Mammary epithelial cell (primary cell): Measurements from ENCODE around the gene LRRC74A.

Experiments used
- CTCF ChIP-seq, 2 donors: IDR thresholded peaks in 1 of 2; conservative IDR thresholded peaks in 1 of 2; 2 replicates each; pipeline ENCODE4 v1.5.1; 2011 to 2012; ENCODE audit warnings: inconsistent platforms in 2 of 2, low read length in 2 of 2, mild to moderate bottlenecking in 2 of 2, control low read depth in 1 of 2, low read depth in 1 of 2; ENCODE audit not compliant: insufficient read depth in 1 of 2; ENCODE audit errors: extremely low read depth in 1 of 2
- EZH2 ChIP-seq: IDR thresholded peaks from 2 replicates; pipeline ENCODE4 v1.6.1; 2012; ENCODE audit warnings: low read length, inconsistent platforms, borderline replicate concordance

DNA sequence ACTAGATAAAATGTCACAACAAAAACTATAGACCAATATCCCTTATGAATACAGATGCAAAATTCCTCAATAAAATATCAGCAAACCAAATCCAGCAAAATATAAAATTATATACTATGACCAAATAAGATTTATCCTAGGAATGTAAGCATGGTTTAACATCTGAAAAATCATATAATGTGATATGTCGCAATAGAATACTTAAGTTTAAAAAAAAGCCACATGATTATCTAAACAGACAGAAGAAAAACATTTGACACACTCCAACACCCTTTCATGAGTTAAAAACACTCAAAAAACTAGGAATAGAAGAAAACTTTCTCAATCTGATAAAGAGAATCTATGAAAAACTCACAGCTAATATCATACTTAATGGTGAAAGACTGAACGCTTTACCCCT, 33.8 kb upstream of the LRRC74A start:
- TF ChIP-seq CTCF (conservative IDR thresholded peaks at IDR 0.05 in 1 of 2, IDR thresholded peaks at IDR 0.05 in 1 of 2; ENCODE audit: extremely low read depth in 1 of 2, insufficient read depth in 1 of 2, low read depth in 1 of 2, low read length in 2 of 2) (no peak), EZH2 (no peak)
